Thymus (tissue), 11 donors: ENCODE measurements around the gene XIST. TPM values are rescaled to one million over a fixed set of nuclear protein-coding genes. Genes with fewer than 3 reads are reported as not detected.

Experiments
- DNase-seq, 9 donors: peaks; one replicate each; pipeline ENCODE4 v3.0.0-alpha.2; 2013; ENCODE audit warnings: low spot score in 9 of 9, low read depth in 6 of 9, missing footprints in 1 of 9
- H3K27ac ChIP-seq, 2 donors: one replicate each; pipeline ENCODE4 v1.5.1; 2013; ENCODE audit warnings: control low read depth in 1 of 2, low read depth in 1 of 2, low read length in 1 of 2, mild to moderate bottlenecking in 1 of 2, moderate library complexity in 1 of 2
- H3K27me3 ChIP-seq, 2 donors: one replicate each; pipeline ENCODE4 v1.5.1; 2013; ENCODE audit warnings: low read length in 1 of 2; ENCODE audit not compliant: control insufficient read depth in 2 of 2, insufficient read depth in 1 of 2
- H3K36me3 ChIP-seq, 2 donors: one replicate each; pipeline ENCODE4 v1.5.1; 2013; ENCODE audit warnings: low read length in 1 of 2, mild to moderate bottlenecking in 1 of 2, moderate library complexity in 1 of 2; ENCODE audit not compliant: control insufficient read depth in 2 of 2, insufficient read depth in 2 of 2
- H3K4me1 ChIP-seq, 2 donors: one replicate each; pipeline ENCODE4 v1.5.1; 2013; ENCODE audit warnings: low read length in 2 of 2; ENCODE audit not compliant: control insufficient read depth in 2 of 2, insufficient read depth in 2 of 2
- H3K4me3 ChIP-seq, 2 donors: one replicate each; pipeline ENCODE4 v1.5.1; 2013; ENCODE audit warnings: low read length in 2 of 2, control low read depth in 1 of 2, mild to moderate bottlenecking in 1 of 2
- H3K9me3 ChIP-seq, 2 donors: one replicate each; pipeline ENCODE4 v1.5.1; 2013; ENCODE audit warnings: low read length in 1 of 2, mild to moderate bottlenecking in 1 of 2; ENCODE audit not compliant: control insufficient read depth in 2 of 2, insufficient read depth in 1 of 2
- WGBS: extraction: QIAGEN DNeasy Blood & Tissue Kit; methylation state at CpG from one replicate; pipeline ENCODE4 v1.1.7; 2013; 5-methylcytosine and 5-hydroxymethylcytosine counted together
- polyA plus RNA-seq: library from polyadenylated mRNA; stranded (reverse); fragments of 200-250 nt; gene quantifications from one replicate; pipeline ENCODE4 v1.2.3, GENCODE V29; 2013
- total RNA-seq: library from RNA; stranded (reverse); fragments of 120-200 nt; gene quantifications from one replicate; pipeline ENCODE4 v1.2.4, GENCODE V29; 2013
- donor health status: healthy.

The XIST gene
- total and polyA plus RNA-seq, 2 donors: 0.11 to 118 TPM

DNA sequence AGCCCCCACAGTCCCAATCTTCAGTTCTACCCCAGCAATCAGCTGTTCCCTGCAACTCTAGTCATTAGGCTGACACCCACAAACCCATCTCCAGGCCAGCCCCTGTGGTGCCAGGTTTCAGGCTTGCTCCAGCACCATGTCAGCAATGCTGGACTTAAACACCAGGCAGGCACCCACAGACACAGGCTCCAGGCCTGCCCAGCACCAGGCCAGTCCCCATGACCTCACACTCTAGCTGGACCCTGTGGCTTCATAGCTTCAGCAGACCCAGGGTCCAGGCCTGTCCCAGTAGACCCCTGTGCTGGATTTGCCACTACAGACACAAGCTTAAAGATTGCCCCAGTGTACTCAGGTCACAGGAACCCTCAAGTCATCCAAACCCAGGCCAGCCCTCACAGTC is 10.8 kb upstream of the XIST start:
- no peak for DNase-seq
- no peak overlapping the region for H3K4me3 ChIP-seq
- H3K4me1 ChIP-seq: no peaks in the 10 kb centered on the region
- H3K9me3 ChIP-seq: no peaks in the 10 kb centered on the region
- no peak overlapping the region for H3K27ac ChIP-seq
- no peaks in the 10 kb centered on the region for H3K36me3 ChIP-seq
- no peaks in the 10 kb centered on the region for H3K27me3 ChIP-seq

DNA sequence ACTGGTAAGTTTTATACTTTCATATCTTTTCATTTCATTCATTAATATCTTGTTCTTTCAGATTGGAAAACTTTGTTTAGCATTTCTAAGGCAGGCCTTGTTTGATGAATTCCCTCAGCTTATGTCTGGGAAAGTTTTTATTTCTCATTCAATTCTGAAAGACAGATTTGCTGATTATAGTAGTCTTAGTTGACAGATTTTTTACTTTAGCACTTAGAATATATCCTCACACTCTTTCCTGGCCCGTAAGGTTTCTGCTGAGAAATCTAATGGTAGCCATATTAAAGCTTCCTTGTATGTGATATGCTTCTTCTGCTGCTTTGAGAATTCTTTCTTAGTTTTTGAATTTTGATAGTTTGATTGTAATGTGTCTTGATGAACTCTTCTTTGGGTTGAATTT is 7.1 kb upstream of the XIST start:
- no peak for DNase-seq
- Histone ChIP-seq H3K36me3 (no peaks in the 10 kb centered on the region), H3K27ac (no peak overlapping the region), H3K27me3 (no peaks in the 10 kb centered on the region), H3K4me1 (no peaks in the 10 kb centered on the region), H3K4me3 (no peak overlapping the region), H3K9me3 (no peaks in the 10 kb centered on the region)
- WGBS: 98% methylated on average over 1 of the region's 1 CpG

DNA sequence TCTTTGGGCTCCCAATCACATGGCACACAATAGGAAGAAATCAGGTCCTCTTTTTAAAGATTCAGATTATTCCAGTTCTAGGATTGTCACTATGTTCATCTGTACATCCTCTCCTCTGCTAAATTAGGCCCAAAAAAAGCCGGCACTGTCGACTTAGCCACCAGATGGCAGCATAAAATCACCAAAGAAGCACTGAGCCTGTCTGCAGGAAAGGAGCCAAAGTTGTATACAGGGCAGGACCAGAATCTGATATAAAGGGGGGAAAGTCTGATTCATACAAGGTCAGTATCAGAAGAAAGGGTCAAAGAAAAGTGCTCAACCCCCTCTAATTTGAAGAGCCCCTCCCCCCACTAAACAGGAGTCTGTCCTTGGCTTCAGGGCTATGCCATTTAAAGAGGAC is 3.0 kb upstream of the XIST start:
- no peaks in the 10 kb centered on the region for H3K27me3 ChIP-seq
- H3K4me1 ChIP-seq: no peaks in the 10 kb centered on the region
- no peak overlapping the region for H3K27ac ChIP-seq
- WGBS: 0% methylated on average over 2 of the region's 2 CpGs
- H3K36me3 ChIP-seq: no peaks in the 10 kb centered on the region
- H3K4me3 ChIP-seq: no peak overlapping the region
- peak; percentile 22 to 88 (median 42) for DNase-seq
- H3K9me3 ChIP-seq: no peaks in the 10 kb centered on the region

GRCh38 chrX:73852022-73852421 is 492 bp downstream of the XIST start:
- Histone ChIP-seq H3K4me3 (peak overlapping the region in 1 of 2 donors; percentile 72), H3K27ac (peak overlapping the region in 1 of 2 donors; percentile 96)
- WGBS: 97% methylated on average over 19 of the region's 19 CpGs

DNA sequence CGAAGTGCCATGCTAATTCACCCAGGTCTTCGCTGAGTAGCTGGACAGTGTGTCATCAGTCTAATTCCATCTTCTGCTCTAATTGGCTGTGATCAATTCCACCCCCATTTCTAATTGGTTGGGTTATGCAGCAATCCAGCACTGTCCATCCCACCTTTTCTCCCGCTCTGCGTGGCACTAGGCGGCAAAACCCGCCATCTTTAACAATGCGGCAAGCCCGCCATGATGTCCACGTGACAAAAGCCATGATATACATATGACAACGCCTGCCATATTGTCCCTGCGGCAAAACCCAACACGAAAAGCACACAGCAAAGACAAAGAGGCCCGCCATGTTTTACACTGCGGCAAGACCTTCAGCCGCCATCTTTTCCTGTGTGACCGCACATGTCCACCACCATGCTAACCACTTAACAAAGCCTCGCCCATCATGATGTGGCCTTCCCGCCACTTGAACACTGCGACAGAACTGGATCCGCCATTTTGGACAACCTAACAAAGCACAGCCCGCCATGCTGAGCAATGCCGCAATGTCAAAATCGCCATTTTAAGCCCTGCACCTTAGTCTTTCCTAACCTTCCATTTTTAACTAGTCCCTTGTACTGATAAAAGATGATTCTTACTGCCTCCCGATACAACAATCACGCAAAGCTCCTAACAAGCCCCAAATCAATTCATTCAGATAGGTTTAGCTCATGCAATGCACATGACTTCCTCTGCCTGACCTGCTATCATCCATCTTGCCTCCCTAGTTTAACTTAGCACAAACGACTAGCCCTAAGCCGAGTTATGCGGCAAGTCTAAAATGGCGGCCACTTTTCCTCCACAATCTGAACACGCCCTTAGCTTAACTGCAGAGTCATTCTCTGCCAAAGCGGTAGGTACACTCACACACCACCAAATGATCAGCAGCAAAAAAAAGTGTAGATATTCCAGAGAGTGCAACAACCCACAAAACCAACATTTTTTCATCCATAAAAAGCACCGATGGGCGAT is 1.2 kb downstream of the XIST start:
- Histone ChIP-seq H3K36me3 (no peaks in the 10 kb centered on the region), H3K27ac (peak overlapping the region in 1 of 2 donors; percentile 96), H3K4me3 (peak overlapping the region in 1 of 2 donors; percentile 72), H3K4me1 (no peaks in the 10 kb centered on the region), H3K9me3 (no peaks in the 10 kb centered on the region), H3K27me3 (no peaks in the 10 kb centered on the region)
- 97% methylated on average over 33 of the region's 33 CpGs for WGBS
- DNase-seq: peak in 4 of 9 donors; percentile 72 to 93 (median 82)

More at GRCh38 chrX:73852022-73852421, 492 bp downstream of the XIST start:
- Histone ChIP-seq H3K9me3 (no peaks in the 10 kb centered on the region), H3K4me1 (no peaks in the 10 kb centered on the region), H3K27me3 (no peaks in the 10 kb centered on the region), H3K36me3 (no peaks in the 10 kb centered on the region)
- peak in 1 of 9 donors; percentile 18 for DNase-seq

DNA sequence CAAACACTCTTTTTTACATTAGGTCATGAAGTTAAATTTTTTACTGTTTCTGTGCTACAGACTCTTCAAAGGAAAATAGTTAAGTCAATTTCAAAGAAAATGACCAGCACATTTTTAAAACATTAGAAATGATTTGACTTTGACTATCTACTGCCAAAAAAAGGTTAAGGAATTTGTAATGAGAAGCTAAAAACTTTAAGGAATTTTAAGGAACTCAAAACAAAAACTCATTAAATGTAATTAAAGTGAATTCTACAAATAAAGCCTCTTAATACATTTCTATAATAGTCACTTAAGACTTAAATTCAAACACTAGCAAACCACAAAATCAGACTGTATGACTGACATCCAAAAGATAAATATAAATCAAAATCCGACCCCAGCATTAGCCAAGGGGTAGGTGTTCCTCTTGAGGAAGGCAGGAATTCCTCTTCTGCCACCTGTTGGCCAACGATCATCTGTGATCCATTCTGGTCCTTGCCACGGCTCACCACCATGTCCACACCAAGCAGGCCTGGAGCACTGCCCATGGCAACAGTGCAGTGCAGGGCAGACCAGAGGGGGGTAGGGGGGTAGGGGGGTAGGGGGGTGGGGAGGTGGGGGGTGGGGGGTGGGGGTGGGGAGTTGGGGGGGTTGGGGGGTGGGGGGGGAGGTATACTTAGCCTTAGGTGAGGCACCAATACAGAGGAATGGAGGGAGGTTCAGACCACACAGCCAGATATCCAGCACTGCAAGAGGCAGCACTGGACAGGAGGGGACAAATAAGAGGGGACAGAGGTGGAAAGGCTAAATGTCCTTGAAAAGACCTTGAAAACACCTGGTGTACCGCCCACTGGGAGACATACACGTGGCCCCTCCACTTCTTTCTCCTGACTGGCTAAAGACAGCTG is 2.1 kb downstream of the XIST start:
- peak in 2 of 9 donors; percentile 19 to 50 for DNase-seq
- WGBS: 71% methylated on average over 5 of the region's 5 CpGs
- Histone ChIP-seq H3K36me3 (no peaks in the 10 kb centered on the region), H3K4me1 (no peaks in the 10 kb centered on the region), H3K9me3 (no peaks in the 10 kb centered on the region), H3K27me3 (no peaks in the 10 kb centered on the region), H3K27ac (peak overlapping the region in 1 of 2 donors; percentile 96), H3K4me3 (peak overlapping the region in 1 of 2 donors; percentile 72)

- no peaks in the 10 kb centered on the region for H3K27me3 ChIP-seq
- H3K4me3 ChIP-seq: peak overlapping the region in 1 of 2 donors; percentile 72
- WGBS: 95% methylated on average over 5 of the region's 5 CpGs
- DNase-seq: no peak
- no peak overlapping the region for H3K27ac ChIP-seq
- H3K4me1 ChIP-seq: no peaks in the 10 kb centered on the region
- peaks cover 0 to 3% of the 10 kb centered on the region in 2 donors for H3K36me3 ChIP-seq
- no peaks in the 10 kb centered on the region for H3K9me3 ChIP-seq
Measured at GRCh38 chrX:73849073-73849472, 3.4 kb downstream of the XIST start.

DNA sequence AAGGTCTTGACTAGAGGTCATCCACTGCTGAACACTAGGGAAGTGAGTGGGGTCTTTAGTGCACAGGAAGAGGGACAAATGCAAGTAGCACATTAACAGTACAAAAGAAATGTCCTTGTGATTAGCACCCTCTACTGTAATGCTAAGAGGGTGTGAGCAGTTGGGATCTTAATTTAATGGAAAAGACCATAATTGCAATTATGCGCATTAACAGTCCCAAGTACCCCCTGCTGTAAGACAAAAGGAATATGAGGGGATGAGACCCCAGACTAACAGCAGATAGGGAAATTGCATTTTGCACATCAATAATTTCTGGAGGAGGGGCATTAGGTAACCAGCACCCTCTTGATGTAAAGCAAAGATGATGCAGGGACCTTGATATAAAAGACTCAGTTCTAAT is 4.5 kb downstream of the XIST start:
- DNase-seq: no peak
- Histone ChIP-seq H3K27ac (no peak overlapping the region), H3K27me3 (no peaks in the 10 kb centered on the region), H3K4me3 (no peak overlapping the region), H3K9me3 (no peaks in the 10 kb centered on the region), H3K36me3 (peaks cover 0 to 3% of the 10 kb centered on the region in 2 donors), H3K4me1 (no peaks in the 10 kb centered on the region)
- WGBS: 100% methylated on average over 1 of the region's 1 CpG

DNA sequence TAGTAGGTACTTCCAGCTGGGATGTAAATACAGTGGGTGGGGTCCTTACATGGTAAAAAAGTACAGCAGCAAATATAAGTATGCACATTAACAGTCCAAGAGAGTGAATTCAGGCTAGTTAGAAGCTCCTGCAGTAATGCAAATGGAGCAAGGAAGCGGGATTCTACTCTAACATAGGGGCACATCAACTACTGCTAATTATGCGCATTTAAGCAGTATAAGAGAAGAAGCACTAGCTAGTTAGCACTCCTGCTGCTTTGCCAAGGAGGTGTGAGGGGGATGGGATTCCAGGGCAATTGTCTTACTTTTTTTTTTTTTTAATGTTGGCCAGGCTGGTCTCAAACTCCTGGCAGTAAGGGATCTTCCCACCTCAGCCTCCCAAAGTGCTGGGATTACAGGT is 5.4 kb downstream of the XIST start:
- no peak for DNase-seq
- Histone ChIP-seq H3K4me3 (no peak overlapping the region), H3K27me3 (no peaks in the 10 kb centered on the region)

More for the DNA sequence above, 5.4 kb downstream of the XIST start:
- no peak overlapping the region for H3K27ac ChIP-seq
- 100% methylated on average over 2 of the region's 2 CpGs for WGBS
- H3K36me3 ChIP-seq: peaks cover 0 to 3% of the 10 kb centered on the region in 2 donors
- no peaks in the 10 kb centered on the region for H3K4me1 ChIP-seq
- H3K9me3 ChIP-seq: no peaks in the 10 kb centered on the region
